Endothelial cell of umbilical vein (primary cell): ENCODE results near the gene TRIM32. TPM values are rescaled to one million over a fixed set of nuclear protein-coding genes. Genes with fewer than 3 reads are reported as not detected.

Source experiments
- BruUV-seq: library from RNA; stranded (reverse); fragments of 400-500 nt; replicated peaks from 2 replicates; lab custom pipeline; 2021; lab: Mats Ljungman, UMichigan
- CTCF ChIA-PET: fragments of 300-600, 350-600 bp; sonication (Branson Sonifier 250); formaldehyde crosslinking; loops from one replicate; lab custom pipeline; 2021; ENCODE audit warnings: antibody characterized with exemption, inconsistent platforms; lab: Charles Lee
- POLR2A ChIA-PET: fragments of 300-600, 350-600 bp; sonication (Branson Sonifier 250); formaldehyde crosslinking; loops from one replicate; lab custom pipeline; 2021; ENCODE audit warnings: antibody characterized with exemption, inconsistent platforms; lab: Charles Lee
- DNase-seq: peaks from one replicate; pipeline ENCODE4 v3.0.0-alpha.2; 2011; ENCODE audit warnings: low read depth, low spot score
- FAIRE-seq: peaks from 2 replicates; lab custom pipeline; 2011; peaks lifted over from hg19 to GRCh38; lab: Jason Lieb, UNC
- H2AFZ ChIP-seq: 2 replicates; pipeline ENCODE4 v1.6.0; 2012; ENCODE audit warnings: low read depth, low read length, control low read depth, inconsistent platforms
- H3K27ac ChIP-seq: 2 replicates; pipeline ENCODE4 v1.5.1; 2011; ENCODE audit warnings: low read depth, mild to moderate bottlenecking, control low read depth, low read length, moderate library complexity; ENCODE audit not compliant: insufficient read depth
- H3K27me3 ChIP-seq, 2 experiments: 2 replicates each; pipeline versions ENCODE4 v1.6.0 to v1.6.1; 2011; ENCODE audit warnings: low read length in 2 of 2, mixed read lengths in 1 of 2; ENCODE audit not compliant: control insufficient read depth in 2 of 2, insufficient read depth in 2 of 2
- H3K36me3 ChIP-seq, 2 experiments: 2 replicates in 1 of 2; 3 replicates in 1 of 2; pipeline ENCODE4 v1.5.1; 2011; ENCODE audit warnings: low read length in 2 of 2, mild to moderate bottlenecking in 1 of 2, moderate library complexity in 1 of 2; ENCODE audit not compliant: control insufficient read depth in 2 of 2, insufficient read depth in 2 of 2; ENCODE audit errors: extremely low read depth in 1 of 2
- H3K4me1 ChIP-seq: 3 replicates; pipeline ENCODE4 v1.5.1; 2011; ENCODE audit warnings: mild to moderate bottlenecking, low read length; ENCODE audit not compliant: control insufficient read depth, insufficient read depth; ENCODE audit errors: extremely low read depth
- H3K4me2 ChIP-seq: 2 replicates; pipeline ENCODE4 v1.6.1; 2011; ENCODE audit warnings: low read length, control low read depth, mixed read lengths; ENCODE audit not compliant: insufficient read depth
- H3K4me3 ChIP-seq, 3 experiments: fragments of 200-600 bp in 1 of 3; sonication (generic), shearing (Covaris generic) in 1 of 3; replicated peaks in 1 of 3; 2 replicates each; pipeline ENCODE4 v1.5.1; 2011 to 2016; ENCODE audit warnings: control low read depth in 3 of 3, low read length in 3 of 3, mild to moderate bottlenecking in 2 of 3, inconsistent platforms in 1 of 3, low read depth in 1 of 3, moderate library complexity in 1 of 3; ENCODE audit not compliant: insufficient read depth in 1 of 3
- H3K79me2 ChIP-seq: 2 replicates; pipeline ENCODE4 v1.6.0; 2012; ENCODE audit warnings: low read length, inconsistent platforms; ENCODE audit not compliant: control insufficient read depth, insufficient read depth
- H3K9ac ChIP-seq: replicated peaks from 2 replicates; pipeline ENCODE3; 2011; ENCODE audit warnings: low read length, control low read depth; ENCODE audit not compliant: insufficient read depth; ENCODE audit errors: extremely low read depth
- H3K9me1 ChIP-seq: replicated peaks from 3 replicates; pipeline ENCODE4 v1.6.0; 2011; ENCODE audit warnings: mild to moderate bottlenecking, low read length; ENCODE audit not compliant: control insufficient read depth, insufficient read depth; ENCODE audit errors: extremely low read depth
- H3K9me3 ChIP-seq: replicated peaks from 2 replicates; pipeline ENCODE4 v1.5.1; 2012; ENCODE audit warnings: low read length, inconsistent platforms; ENCODE audit not compliant: control insufficient read depth, insufficient read depth
- H4K20me1 ChIP-seq: replicated peaks from 2 replicates; pipeline ENCODE3; 2011; ENCODE audit warnings: mild to moderate bottlenecking, low read length; ENCODE audit not compliant: control insufficient read depth, insufficient read depth; ENCODE audit errors: extremely low read depth
- CTCF ChIP-seq, 2 donors: IDR thresholded peaks; 1 replicate in 1 of 2; 2 replicates in 1 of 2; pipeline ENCODE4 v1.5.1; 2011; ENCODE audit warnings: low read length in 2 of 2, mild to moderate bottlenecking in 2 of 2, moderate library complexity in 2 of 2, control low read depth in 1 of 2, inconsistent platforms in 1 of 2, low read depth in 1 of 2; ENCODE audit not compliant: insufficient read depth in 1 of 2; ENCODE audit errors: extremely low read depth in 1 of 2
- EZH2 ChIP-seq: IDR thresholded peaks from 2 replicates; pipeline ENCODE4 v1.6.1; 2012; ENCODE audit warnings: borderline replicate concordance, low read depth, mild to moderate bottlenecking, moderate library complexity, low read length, inconsistent platforms; ENCODE audit not compliant: severe bottlenecking
- FOS ChIP-seq: IDR thresholded peaks from 2 replicates; pipeline ENCODE4 v1.6.1; 2011; ENCODE audit warnings: mild to moderate bottlenecking, low read length, moderate library complexity, borderline replicate concordance; ENCODE audit not compliant: insufficient read depth
- GATA2 ChIP-seq: IDR thresholded peaks from 2 replicates; pipeline ENCODE4 v1.7.0; 2011; ENCODE audit warnings: low read depth, mild to moderate bottlenecking, moderate library complexity, mixed read lengths, low read length; ENCODE audit not compliant: insufficient read length, insufficient read depth
- JUN ChIP-seq: IDR thresholded peaks from 2 replicates; pipeline ENCODE4 v1.6.1; 2011; ENCODE audit warnings: borderline replicate concordance, low read depth; ENCODE audit not compliant: insufficient read length, insufficient read depth
- POLR2AphosphoS5 ChIP-seq: IDR thresholded peaks from 2 replicates; pipeline ENCODE4 v1.6.1; 2012; ENCODE audit warnings: low read depth, mild to moderate bottlenecking, control low read depth, low read length, moderate library complexity; ENCODE audit not compliant: insufficient read depth
- dilution Hi-C: fragments of 300-500 bp; cut with MboI; formaldehyde crosslinking; loops from one replicate; pipeline ENCODE4 v1.15.0; 2019; ENCODE audit warnings: low sequenced_read_pairs; ENCODE audit not compliant: extremely low pct_ligation_motif_present
- intact Hi-C: fragments of 100-400 bp; cut with micrococcal nuclease; formaldehyde crosslinking; loops from one replicate; pipeline ENCODE4 v1.10.0; 2022
- polyA plus RNA-seq, 4 experiments: library from polyadenylated mRNA; depleted of rRNA in 3 of 4; stranded (reverse) in 3 of 4; unstranded in 1 of 4; fragments of >200 nt; gene quantifications; 2 replicates each; pipeline versions ENCODE4 v1.2.1 to v1.2.3, GENCODE V29; 2011 to 2012; ENCODE audit warnings: missing spikeins in 1 of 4
- total RNA-seq: library from RNA; stranded (reverse); gene quantifications from 2 replicates; pipeline ENCODE4 v1.2.3, GENCODE V29; 2021

The TRIM32 gene
- total and polyA plus RNA-seq, 2 donors (not counting 3 experiments of a cell fraction or from before 2014, with no cell fraction given) = 10.8 to 18.4 TPM

GRCh38 chr9:116724123-116724522 lies 37.0 kb downstream of the TRIM32 start:
- intact Hi-C loops (no loop called here), dilution Hi-C loops (no loop called here)
- no peak for DNase-seq
- CTCF ChIA-PET = interaction anchor here (4.2 kb wide), 1 partner anchor 13 kb away, joined by 30 read pairs; no protein-coding TSS in a partner anchor
- H3K4me2 ChIP-seq = no peak overlapping the region
- no peaks in the 10 kb centered on the region for H3K79me2 ChIP-seq
- no peaks in the 10 kb centered on the region for H3K27me3 ChIP-seq
- no peaks in the 10 kb centered on the region for H3K4me1 ChIP-seq
- no TSS peak for BruUV-seq
- FAIRE-seq = no peak
- TF ChIP-seq FOS = no peak
- H3K9ac ChIP-seq = no peak overlapping the region
- H3K9me1 ChIP-seq = no peaks in the 10 kb centered on the region
- POLR2A ChIA-PET = no interaction called here
- no peak overlapping the region for H3K27ac ChIP-seq
- no peak overlapping the region for H3K4me3 ChIP-seq
- H2AFZ ChIP-seq = no peak overlapping the region
- no peaks in the 10 kb centered on the region for H3K36me3 ChIP-seq
- no peaks in the 10 kb centered on the region for H4K20me1 ChIP-seq
- H3K9me3 ChIP-seq = no peaks in the 10 kb centered on the region

- no peaks in the 10 kb centered on the region for H4K20me1 ChIP-seq
- no TSS peak for BruUV-seq
- no peak for TF ChIP-seq JUN
- TF ChIP-seq GATA2 = no peak
- TF ChIP-seq EZH2 = no peak
- no peak for TF ChIP-seq CTCF (IDR thresholded peaks at IDR 0.05; ENCODE audit: extremely low read depth in 1 of 2, insufficient read depth in 1 of 2, low read depth in 1 of 2, low read length in 2 of 2)
- no peak for TF ChIP-seq POLR2AphosphoS5
- no peaks in the 10 kb centered on the region for H3K79me2 ChIP-seq
- H3K27me3 ChIP-seq = no peaks in the 10 kb centered on the region
- H3K4me3 ChIP-seq = no peak overlapping the region
- POLR2A ChIA-PET = interaction anchor here (0.6 kb wide), 1 partner anchor 40 kb away, joined by 3 read pairs; the partner anchor contains the start of gene TRIM32
- CTCF ChIA-PET = interaction anchor here (4.2 kb wide), 1 partner anchor 10 kb away, joined by 30 read pairs; no protein-coding TSS in a partner anchor
- no peak overlapping the region for H3K27ac ChIP-seq
- no peaks in the 10 kb centered on the region for H3K9me1 ChIP-seq
- dilution Hi-C loops (no loop called here), intact Hi-C loops (no loop called here)
- H3K4me2 ChIP-seq = no peak overlapping the region
- no peaks in the 10 kb centered on the region for H3K9me3 ChIP-seq
- H3K36me3 ChIP-seq = no peaks in the 10 kb centered on the region
- no peak for DNase-seq
- no peak overlapping the region for H3K9ac ChIP-seq
- H3K4me1 ChIP-seq = no peaks in the 10 kb centered on the region
- no peak for FAIRE-seq
- H2AFZ ChIP-seq = no peak overlapping the region
Measured at GRCh38 chr9:116726602-116727001, 39.5 kb downstream of the TRIM32 start.
